HepG2 (cell line): ENCODE measurements around the gene XPR1. TPM values are rescaled to one million over a fixed set of nuclear protein-coding genes. Genes with fewer than 3 reads are reported as not detected.

Experiments used
- ATAC-seq: fragments of 200-7000 bp; cut with Tn5 transposase; 3 replicates; pipeline ENCODE4 v1.9.1; 2020; ENCODE audit warnings: mild to moderate bottlenecking, moderate library complexity
- BruUV-seq: library from RNA; stranded (reverse); fragments of 400-500 nt; replicated peaks from 2 replicates; lab custom pipeline; 2021; lab: Mats Ljungman, UMichigan
- CTCF ChIA-PET: fragments of 300-600 bp; formaldehyde crosslinking; extraction: SDS; loops from one replicate; lab custom pipeline; 2021; ENCODE audit warnings: low total read pairs, inconsistent platforms, low intra/inter-chr PET ratio; lab: Yijun Ruan, JAX
- POLR2A ChIA-PET: fragments of 350-600 bp; sonication (Branson Sonifier 250); formaldehyde crosslinking; loops from one replicate; lab custom pipeline; 2020; ENCODE audit warnings: antibody characterized with exemption, inconsistent platforms; lab: Yijun Ruan, JAX
- DNase-seq: peaks from one replicate; pipeline ENCODE4 v3.0.0-alpha.2; 2015; ENCODE audit warnings: low spot score
- FAIRE-seq: peaks from 3 replicates; lab custom pipeline; 2011; peaks lifted over from hg19 to GRCh38; lab: Jason Lieb, UNC
- H2AFZ ChIP-seq: one replicate; pipeline ENCODE4 v1.6.1; 2011; ENCODE audit warnings: low read length, inconsistent platforms
- H3K27ac ChIP-seq: fragments of 300-600 bp; 3 replicates; pipeline ENCODE4 v1.8.0; 2011; ENCODE audit warnings: mixed run types, mild to moderate bottlenecking, mixed read lengths, low read length, inconsistent platforms; ENCODE audit not compliant: insufficient read depth; ENCODE audit errors: extremely low read length
- H3K27me3 ChIP-seq, 2 experiments: fragments of 200-600 bp in 1 of 2; 2 replicates in 1 of 2; 3 replicates in 1 of 2; pipeline versions ENCODE4 v1.6.0 to v1.8.0; 2011; ENCODE audit warnings: low read length in 2 of 2, mild to moderate bottlenecking in 2 of 2, moderate library complexity in 2 of 2, inconsistent platforms in 1 of 2; ENCODE audit not compliant: insufficient read depth in 2 of 2, control insufficient read depth in 1 of 2
- H3K36me3 ChIP-seq, 2 experiments: fragments of 200-600 bp in 1 of 2; replicated peaks in 1 of 2; 2 replicates in 1 of 2; 3 replicates in 1 of 2; pipeline versions ENCODE4 v1.5.1 to v1.8.0; 2011; ENCODE audit warnings: low read length in 2 of 2, inconsistent platforms in 1 of 2; ENCODE audit not compliant: insufficient read depth in 2 of 2, control insufficient read depth in 1 of 2
- H3K4me1 ChIP-seq: 2 replicates; pipeline ENCODE4 v1.5.1; 2012; ENCODE audit warnings: low read length, inconsistent platforms; ENCODE audit not compliant: insufficient read depth
- H3K4me2 ChIP-seq: 2 replicates; pipeline ENCODE4 v1.6.0; 2011; ENCODE audit warnings: low read depth, low read length, inconsistent platforms
- H3K4me3 ChIP-seq, 3 experiments: fragments of 200-600 bp in 1 of 3; sonication (generic), shearing (Covaris generic) in 1 of 3; replicated peaks in 1 of 3; 2 replicates each; pipeline ENCODE4 v1.5.1; 2011 to 2016; ENCODE audit warnings: low read length in 3 of 3, inconsistent platforms in 2 of 3, low read depth in 2 of 3, mild to moderate bottlenecking in 2 of 3, control low read depth in 1 of 3, mixed read lengths in 1 of 3; ENCODE audit not compliant: insufficient read depth in 1 of 3
- H3K79me2 ChIP-seq: one replicate; pipeline ENCODE4 v1.6.1; 2011; ENCODE audit warnings: low read length, inconsistent platforms; ENCODE audit not compliant: insufficient read depth
- H3K9ac ChIP-seq: 2 replicates; pipeline ENCODE4 v1.6.0; 2011; ENCODE audit warnings: mild to moderate bottlenecking, low read depth, low read length, inconsistent platforms; ENCODE audit not compliant: insufficient read depth
- H3K9me3 ChIP-seq: 2 replicates; pipeline ENCODE4 v1.5.1; 2012; ENCODE audit warnings: mild to moderate bottlenecking, low read length
- H4K20me1 ChIP-seq: 2 replicates; pipeline ENCODE4 v1.6.0; 2011; ENCODE audit warnings: inconsistent platforms, mild to moderate bottlenecking, low read length, moderate library complexity; ENCODE audit not compliant: insufficient read depth
- MXI1 ChIP-seq: IDR thresholded peaks from 3 replicates; pipeline ENCODE4 v1.6.1; 2012; ENCODE audit warnings: low read depth, low read length, inconsistent platforms, borderline replicate concordance
- SMYD3 ChIP-seq: sonication (generic); formaldehyde crosslinking; IDR thresholded peaks from 2 replicates; pipeline ENCODE4 v1.8.1; 2023; ENCODE audit warnings: mild to moderate bottlenecking, missing genetic modification reagents
- TCF12 ChIP-seq, 2 experiments: fragments of 450-650 bp in 1 of 2; sonication (generic) in 1 of 2; formaldehyde crosslinking in 1 of 2; IDR thresholded peaks; 2 replicates each; pipeline versions ENCODE4 v1.6.1 to v1.8.0; 2017 to 2022; ENCODE audit warnings: antibody characterized with exemption in 1 of 2, mild to moderate bottlenecking in 1 of 2, missing genetic modification reagents in 1 of 2, moderate library complexity in 1 of 2
- WGBS: methylation state at CpG from one replicate; pipeline ENCODE4 v1.1.6; 2017; ENCODE audit warnings: low lambda C conversion rate; 5-methylcytosine and 5-hydroxymethylcytosine counted together
- in situ Hi-C: cut with HindIII; loops from 2 replicates; pipeline ENCODE4 v1.10.0; 2017; ENCODE audit warnings: low pct_unique_long_range_greater_than_20kb; ENCODE audit not compliant: extremely low pct_ligation_motif_present
- intact Hi-C: fragments of 100-400 bp; cut with micrococcal nuclease; formaldehyde crosslinking; loops from one replicate; pipeline ENCODE4 v1.10.0; 2022; ENCODE audit not compliant: unreplicated experiment
- polyA plus RNA-seq, 8 experiments: library from polyadenylated mRNA; depleted of rRNA in 3 of 8; stranded (reverse) in 7 of 8; unstranded in 1 of 8; fragments of >200 nt; fragmentation: Illumina TruSeq in 4 of 8; extraction: Trizol in 4 of 8; gene quantifications; 2 replicates each; pipeline versions ENCODE4 v1.2.1 to v1.2.3, GENCODE V29; 2011 to 2016; ENCODE audit warnings: low read depth in 4 of 8, missing spikeins in 1 of 8, mixed read lengths in 1 of 8; ENCODE audit not compliant: insufficient read depth in 1 of 8
- total RNA-seq, 5 experiments: library from RNA; depleted of rRNA; stranded (reverse); fragments of >200 nt; fragmentation: Illumina TruSeq; extraction: Trizol; gene quantifications; 2 replicates each; pipeline ENCODE4 v1.2.3, GENCODE V29; 2016; ENCODE audit warnings: low read depth in 1 of 5
- TF ChIP-seq, protein P1 (sequence below): sonication (generic); formaldehyde crosslinking; IDR thresholded peaks from 2 replicates; pipeline ENCODE4 v1.4.0; 2020; ENCODE audit warnings: mild to moderate bottlenecking, missing genetic modification reagents

Gene XPR1
- total and polyA plus RNA-seq, 2 of the 13 experiments (the other 11 are each of a cell fraction or from before 2014, with no cell fraction given) = 22.3 to 23.6 TPM

DNA sequence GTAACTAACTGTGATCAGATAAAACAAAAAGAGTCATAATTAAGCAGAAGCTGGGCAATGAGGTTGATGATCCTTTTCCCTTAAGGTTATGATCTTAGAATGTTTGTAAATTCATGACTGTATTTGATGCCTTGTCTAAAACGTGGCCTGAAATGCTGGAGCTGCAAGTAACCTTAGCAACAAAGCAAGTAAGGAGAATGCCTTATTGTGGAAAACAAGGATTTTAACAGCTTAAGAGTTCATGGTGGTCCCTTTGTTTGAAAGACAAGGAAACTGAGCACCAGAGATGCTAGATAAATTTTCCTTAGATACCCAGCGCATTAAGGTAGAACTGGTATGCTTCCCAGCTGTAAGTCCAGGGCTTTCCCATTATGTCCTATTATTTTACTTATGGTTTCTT, 25.7 kb upstream of the XPR1 start:
- POLR2A ChIA-PET = no interaction called here

More for the DNA sequence above, 25.7 kb upstream of the XPR1 start:
- no peaks in the 10 kb centered on the region for H3K79me2 ChIP-seq
- no peak overlapping the region for H3K4me3 ChIP-seq
- H4K20me1 ChIP-seq = no peaks in the 10 kb centered on the region
- no peak overlapping the region for H3K4me2 ChIP-seq
- TF ChIP-seq SMYD3 (no peak), MXI1 (no peak), TCF12 (IDR thresholded peaks at IDR 0.05) (no peak), TCF12 (CRISPR knock-in tag; IDR thresholded peaks at IDR 0.05) (no peak)
- TF ChIP-seq, protein P1, sequence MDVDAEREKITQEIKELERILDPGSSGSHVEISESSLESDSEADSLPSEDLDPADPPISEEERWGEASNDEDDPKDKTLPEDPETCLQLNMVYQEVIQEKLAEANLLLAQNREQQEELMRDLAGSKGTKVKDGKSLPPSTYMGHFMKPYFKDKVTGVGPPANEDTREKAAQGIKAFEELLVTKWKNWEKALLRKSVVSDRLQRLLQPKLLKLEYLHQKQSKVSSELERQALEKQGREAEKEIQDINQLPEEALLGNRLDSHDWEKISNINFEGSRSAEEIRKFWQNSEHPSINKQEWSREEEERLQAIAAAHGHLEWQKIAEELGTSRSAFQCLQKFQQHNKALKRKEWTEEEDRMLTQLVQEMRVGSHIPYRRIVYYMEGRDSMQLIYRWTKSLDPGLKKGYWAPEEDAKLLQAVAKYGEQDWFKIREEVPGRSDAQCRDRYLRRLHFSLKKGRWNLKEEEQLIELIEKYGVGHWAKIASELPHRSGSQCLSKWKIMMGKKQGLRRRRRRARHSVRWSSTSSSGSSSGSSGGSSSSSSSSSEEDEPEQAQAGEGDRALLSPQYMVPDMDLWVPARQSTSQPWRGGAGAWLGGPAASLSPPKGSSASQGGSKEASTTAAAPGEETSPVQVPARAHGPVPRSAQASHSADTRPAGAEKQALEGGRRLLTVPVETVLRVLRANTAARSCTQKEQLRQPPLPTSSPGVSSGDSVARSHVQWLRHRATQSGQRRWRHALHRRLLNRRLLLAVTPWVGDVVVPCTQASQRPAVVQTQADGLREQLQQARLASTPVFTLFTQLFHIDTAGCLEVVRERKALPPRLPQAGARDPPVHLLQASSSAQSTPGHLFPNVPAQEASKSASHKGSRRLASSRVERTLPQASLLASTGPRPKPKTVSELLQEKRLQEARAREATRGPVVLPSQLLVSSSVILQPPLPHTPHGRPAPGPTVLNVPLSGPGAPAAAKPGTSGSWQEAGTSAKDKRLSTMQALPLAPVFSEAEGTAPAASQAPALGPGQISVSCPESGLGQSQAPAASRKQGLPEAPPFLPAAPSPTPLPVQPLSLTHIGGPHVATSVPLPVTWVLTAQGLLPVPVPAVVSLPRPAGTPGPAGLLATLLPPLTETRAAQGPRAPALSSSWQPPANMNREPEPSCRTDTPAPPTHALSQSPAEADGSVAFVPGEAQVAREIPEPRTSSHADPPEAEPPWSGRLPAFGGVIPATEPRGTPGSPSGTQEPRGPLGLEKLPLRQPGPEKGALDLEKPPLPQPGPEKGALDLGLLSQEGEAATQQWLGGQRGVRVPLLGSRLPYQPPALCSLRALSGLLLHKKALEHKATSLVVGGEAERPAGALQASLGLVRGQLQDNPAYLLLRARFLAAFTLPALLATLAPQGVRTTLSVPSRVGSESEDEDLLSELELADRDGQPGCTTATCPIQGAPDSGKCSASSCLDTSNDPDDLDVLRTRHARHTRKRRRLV (CRISPR knock-in tag) = no peak
- TF ChIP-seq, all 625 proteins: peak for 0
- DNase-seq (no peak), ATAC-seq (no peak), FAIRE-seq (no peak)
- intact Hi-C loops (no loop called here), in situ Hi-C loops (no loop called here)
- 27% methylated on average over 2 of the region's 2 CpGs for WGBS
- no peak overlapping the region for H2AFZ ChIP-seq
- CTCF ChIA-PET = no interaction called here
- no peaks in the 10 kb centered on the region for H3K36me3 ChIP-seq
- H3K27me3 ChIP-seq = peaks cover 0 to 8% of the 10 kb centered on the region in 2 experiments; a peak in 1 of 5 replicates
- no peaks in the 10 kb centered on the region for H3K9me3 ChIP-seq
- no TSS peak for BruUV-seq
- peaks cover 16% of the 10 kb centered on the region for H3K4me1 ChIP-seq
- no peak overlapping the region for H3K9ac ChIP-seq
- no peak overlapping the region for H3K27ac ChIP-seq
